ENCODE results near the gene ACVR1B. TPM values are rescaled to one million over a fixed set of nuclear protein-coding genes. Genes with fewer than 3 reads are reported as not detected.

The ACVR1B gene
- total RNA-seq, 3 donors from 2014 or later (not counting 1 experiment from before 2014, with no cell fraction given) = 5.9 to 9.6 (median 6.6) TPM

GRCh38 chr12:51905471-51906429, 45.7 kb upstream of the ACVR1B start:
- TF ChIP-seq CTCF (IDR thresholded peaks at IDR 0.05) = no peak
- Mint-ChIP-seq H3K27me3 (ENCODE audit: low read depth in 2 of 2) (peaks cover 20 to 42% of the 10 kb centered on the region in 2 donors), H3K9me3 (no peaks in the 10 kb centered on the region), H3K4me3 (no peak overlapping the region), H3K36me3 (no peaks in the 10 kb centered on the region), H3K4me1 (no peaks in the 10 kb centered on the region), H3K27ac (no peak overlapping the region)
- ATAC-seq (no peak), DNase-seq (no peak)
- Histone ChIP-seq H3K4me1 (ENCODE audit: control insufficient read depth, insufficient read depth, low read length) (no peaks in the 10 kb centered on the region), H3K27me3 (ENCODE audit: control insufficient read depth, insufficient read depth, low read length) (peaks cover 8% of the 10 kb centered on the region), H3K4me3 (ENCODE audit: low read length) (no peak overlapping the region), H3K9me3 (ENCODE audit: control insufficient read depth, insufficient read depth, low read length) (no peaks in the 10 kb centered on the region), H3K27ac (ENCODE audit: low read length) (no peak overlapping the region), H3K36me3 (ENCODE audit: control insufficient read depth, insufficient read depth, low read length) (no peaks in the 10 kb centered on the region)
- intact Hi-C loops (cut with micrococcal nuclease) = no loop called here
- 84% methylated on average over 17 of the region's 18 CpGs for WGBS (ENCODE audit: insufficient coverage)

- peaks cover 3% of the 10 kb centered on the region for H3K4me1 ChIP-seq (ENCODE audit: control insufficient read depth, insufficient read depth, low read length)
- H3K9me3 ChIP-seq (ENCODE audit: control insufficient read depth, insufficient read depth, low read length) = no peaks in the 10 kb centered on the region
- intact Hi-C loops (cut with micrococcal nuclease) = no loop called here
- TF ChIP-seq CTCF (IDR thresholded peaks at IDR 0.05) = no peak
- 55% methylated on average over 21 of the region's 23 CpGs for WGBS (ENCODE audit: insufficient coverage)
- H3K4me1 Mint-ChIP-seq = no peaks in the 10 kb centered on the region
- no peaks in the 10 kb centered on the region for H3K9me3 Mint-ChIP-seq
- peaks cover 20 to 42% of the 10 kb centered on the region in 2 donors for H3K27me3 Mint-ChIP-seq (ENCODE audit: low read depth in 2 of 2)
- no peak overlapping the region for H3K4me3 Mint-ChIP-seq
- no peak overlapping the region for H3K27ac ChIP-seq (ENCODE audit: low read length)
- no peak for ATAC-seq
- H3K36me3 Mint-ChIP-seq = no peaks in the 10 kb centered on the region
- no peak overlapping the region for H3K27ac Mint-ChIP-seq
- no peaks in the 10 kb centered on the region for H3K36me3 ChIP-seq (ENCODE audit: control insufficient read depth, insufficient read depth, low read length)
- DNase-seq = no peak
- H3K27me3 ChIP-seq (ENCODE audit: control insufficient read depth, insufficient read depth, low read length) = peaks cover 8% of the 10 kb centered on the region
- H3K4me3 ChIP-seq (ENCODE audit: low read length) = no peak overlapping the region
Measured at GRCh38 chr12:51906430-51907082, 44.9 kb upstream of the ACVR1B start.

- ATAC-seq (no peak), DNase-seq (no peak)
- Mint-ChIP-seq H3K36me3 (no peaks in the 10 kb centered on the region), H3K4me3 (peak within 1 kb of the TSS; percentile 9), H3K27ac (no peak within 1 kb of the TSS), H3K4me1 (no peaks in the 10 kb centered on the region), H3K27me3 (ENCODE audit: low read depth in 2 of 2) (peaks cover 20 to 42% of the 10 kb centered on the region in 2 donors), H3K9me3 (no peaks in the 10 kb centered on the region)
- Histone ChIP-seq H3K4me1 (ENCODE audit: control insufficient read depth, insufficient read depth, low read length) (peaks cover 4% of the 10 kb centered on the region), H3K4me3 (ENCODE audit: low read length) (no peak within 1 kb of the TSS), H3K27ac (ENCODE audit: low read length) (no peak within 1 kb of the TSS), H3K9me3 (ENCODE audit: control insufficient read depth, insufficient read depth, low read length) (no peaks in the 10 kb centered on the region), H3K36me3 (ENCODE audit: control insufficient read depth, insufficient read depth, low read length) (no peaks in the 10 kb centered on the region), H3K27me3 (ENCODE audit: control insufficient read depth, insufficient read depth, low read length) (peaks cover 8% of the 10 kb centered on the region)
- TF ChIP-seq CTCF (IDR thresholded peaks at IDR 0.05) = no peak
- intact Hi-C loops (cut with micrococcal nuclease) = no loop called here
- WGBS (ENCODE audit: insufficient coverage) = 17% methylated on average over 74 of the region's 74 CpGs
Measured at GRCh38 chr12:51907083-51907855, 44.2 kb upstream of the ACVR1B start, which contains the start of gene ACVRL1. Gene ACVRL1, plus strand, starts transcription at chr12:51907504. Its CDS starts 4,971 bp downstream, at chr12:51912475.
